HG03108 (cell line): ENCODE results near the gene USP15.
"Not testable (repeated sequence)": the region's sequence is repeated elsewhere in the genome, so short reads cannot be mapped to it uniquely, and the experiment has no call there.

Source experiments
- ATAC-seq: cut with Tn5 transposase; IDR thresholded peaks from one replicate; pipeline ENCODE4 v1.9.1; 2021; ENCODE audit warnings: moderate library complexity; ENCODE audit not compliant: unreplicated experiment

USP15 gene

GRCh38 chr12:62317017-62317416, 56.8 kb downstream of the USP15 start:
- no peak for ATAC-seq

- no peak for ATAC-seq
Observed at GRCh38 chr12:62319058-62319457, 58.9 kb downstream of the USP15 start.

- no peak for ATAC-seq
Observed at GRCh38 chr12:62320054-62320453, 59.9 kb downstream of the USP15 start.

GRCh38 chr12:62323386-62323785, 63.2 kb downstream of the USP15 start:
- ATAC-seq = no peak

- ATAC-seq = no peak
Observed at GRCh38 chr12:62328296-62328921, 68.2 kb downstream of the USP15 start.

GRCh38 chr12:62331306-62331705, 71.1 kb downstream of the USP15 start:
- ATAC-seq = no peak

- ATAC-seq = no peak
Observed at GRCh38 chr12:62332598-62332997, 72.4 kb downstream of the USP15 start.

GRCh38 chr12:62335057-62335456, 74.9 kb downstream of the USP15 start:
- ATAC-seq = no peak

- no peak for ATAC-seq
Observed at GRCh38 chr12:62335796-62336195, 75.6 kb downstream of the USP15 start.

GRCh38 chr12:62337643-62338042, 77.4 kb downstream of the USP15 start:
- not testable (repeated sequence) for ATAC-seq

GRCh38 chr12:62342614-62343303, 82.6 kb downstream of the USP15 start:
- not testable (repeated sequence) for ATAC-seq

- not testable (repeated sequence) for ATAC-seq
Observed at GRCh38 chr12:62343304-62344120, 83.3 kb downstream of the USP15 start.

- ATAC-seq = not testable (repeated sequence)
Observed at GRCh38 chr12:62344731-62345556, 84.7 kb downstream of the USP15 start.

- no peak for ATAC-seq
Observed at GRCh38 chr12:62345667-62346066, 85.5 kb downstream of the USP15 start.

GRCh38 chr12:62346817-62347216, 86.6 kb downstream of the USP15 start:
- no peak for ATAC-seq

GRCh38 chr12:62347922-62348650, 87.9 kb downstream of the USP15 start:
- no peak for ATAC-seq

- ATAC-seq = no peak
Observed at GRCh38 chr12:62350554-62350953, 90.3 kb downstream of the USP15 start.

GRCh38 chr12:62351326-62351725, 91.1 kb downstream of the USP15 start:
- ATAC-seq = no peak

- ATAC-seq = no peak
Observed at GRCh38 chr12:62361048-62361447, 100.8 kb downstream of the USP15 start.

GRCh38 chr12:62363506-62363905, 103.3 kb downstream of the USP15 start:
- no peak for ATAC-seq
